Measurements from ENCODE around the gene BAG3. TPM values are rescaled to one million over a fixed set of nuclear protein-coding genes. Genes with fewer than 3 reads are reported as not detected.

The BAG3 gene
- total RNA-seq, 1 experiment from 2014 or later: 35.2 TPM

Other genes with a start within 250 kb of the BAG3 start
- 8.3 and 10.8 TPM in 2 replicates for gene RGS10, start 108.7 kb upstream of the BAG3 start, total RNA-seq (2022)
- gene TIAL1, start 54.4 kb upstream of the BAG3 start, total RNA-seq (2022): 82.6 and 91.6 TPM in 2 replicates
- gene INPP5F, start 74.7 kb downstream of the BAG3 start, total RNA-seq (2022): 6.9 and 7.3 TPM in 2 replicates
- gene MCMBP, start 221.5 kb downstream of the BAG3 start, total RNA-seq (2022): 38.1 and 40.3 TPM in 2 replicates
- gene SEC23IP, start 241.3 kb downstream of the BAG3 start, total RNA-seq (2022): 42.1 and 51.7 TPM in 2 replicates

Measured in Calu3 (cell line).